GM12878 (cell line): ENCODE results near the gene ABR.

ENCODE experiments used
- BRCA1 ChIP-seq: IDR thresholded peaks from 2 replicates; pipeline ENCODE4 v1.6.1; 2011; ENCODE audit warnings: low read depth, low read length, improper control_type of control experiment
- CHD2 ChIP-seq: IDR thresholded peaks from 2 replicates; pipeline ENCODE4 v1.6.1; 2011; ENCODE audit warnings: low read depth, low read length, improper control_type of control experiment, borderline replicate concordance
- CTCF ChIP-seq, 3 experiments: IDR thresholded peaks in 2 of 3; conservative IDR thresholded peaks in 1 of 3; 2 replicates each; pipeline ENCODE4 v1.5.1; 2011; ENCODE audit warnings: low read depth in 3 of 3, low read length in 3 of 3, mild to moderate bottlenecking in 3 of 3, control low read depth in 2 of 3, moderate library complexity in 2 of 3, inconsistent platforms in 1 of 3, mixed read lengths in 1 of 3; ENCODE audit not compliant: control insufficient read depth in 2 of 3, insufficient read depth in 1 of 3; ENCODE audit errors: extremely low read depth in 1 of 3
- EZH2 ChIP-seq: IDR thresholded peaks from 2 replicates; pipeline ENCODE4 v1.6.1; 2012; ENCODE audit warnings: low read depth, mild to moderate bottlenecking, control low read depth, inconsistent platforms, low read length, borderline replicate concordance; ENCODE audit not compliant: control insufficient read depth
- FOXM1 ChIP-seq: IDR thresholded peaks from 2 replicates; pipeline ENCODE4 v1.6.1; 2012; ENCODE audit warnings: low read depth, mild to moderate bottlenecking, inconsistent platforms, low read length, moderate library complexity
- MLLT1 ChIP-seq: fragments of 450-650 bp; IDR thresholded peaks from 2 replicates; pipeline ENCODE4 v1.6.1; 2016; ENCODE audit warnings: mild to moderate bottlenecking
- NFXL1 ChIP-seq: fragments of 450-650 bp; IDR thresholded peaks from 2 replicates; pipeline ENCODE4 v1.6.1; 2017; ENCODE audit warnings: antibody characterized with exemption, mild to moderate bottlenecking, borderline replicate concordance
- POLR2AphosphoS5 ChIP-seq: IDR thresholded peaks from 2 replicates; pipeline ENCODE4 v1.6.1; 2011; ENCODE audit warnings: mild to moderate bottlenecking, low read length, inconsistent platforms
- RAD21 ChIP-seq: IDR thresholded peaks from 2 replicates; pipeline ENCODE4 v1.6.1; 2011; ENCODE audit warnings: mild to moderate bottlenecking, low read depth, low read length, moderate library complexity; ENCODE audit not compliant: insufficient read depth
- SIN3A ChIP-seq: IDR thresholded peaks from 2 replicates; pipeline ENCODE4 v1.6.1; 2012; ENCODE audit warnings: low read depth, low read length, improper control_type of control experiment
- YY1 ChIP-seq: IDR thresholded peaks from 2 replicates; pipeline ENCODE4 v1.6.1; 2011; ENCODE audit warnings: low read depth, mild to moderate bottlenecking, low read length
- ZBTB11 ChIP-seq: fragments of 450-650 bp; formaldehyde crosslinking; IDR thresholded peaks from 2 replicates; pipeline ENCODE4 v1.5.0; 2022; ENCODE audit warnings: mild to moderate bottlenecking, missing genetic modification characterization

GRCh38 chr17:1126250-1126797 is 53.5 kb downstream of the ABR start:
- no peak for TF ChIP-seq POLR2AphosphoS5
- TF ChIP-seq RAD21 = no peak
- TF ChIP-seq EZH2 = no peak
- TF ChIP-seq ZBTB11 = no peak
- TF ChIP-seq CTCF (IDR thresholded peaks at IDR 0.05 in 2 of 3, conservative IDR thresholded peaks at IDR 0.05 in 1 of 3; ENCODE audit: control insufficient read depth in 2 of 3, extremely low read depth in 1 of 3, insufficient read depth in 1 of 3, low read depth in 3 of 3, low read length in 3 of 3) = no peak
- TF ChIP-seq FOXM1 = no peak
- no peak for TF ChIP-seq BRCA1
- no peak for TF ChIP-seq NFXL1
- TF ChIP-seq MLLT1 = no peak
- no peak for TF ChIP-seq CHD2
- no peak for TF ChIP-seq YY1
- no peak for TF ChIP-seq SIN3A
